NCI-H2196 (cell line): ENCODE results near the gene RAB23.

Experiments used
- DNase-seq: peaks from one replicate; lab custom pipeline; 2025; ENCODE audit not compliant: unreplicated experiment; lab: John Stamatoyannopoulos, UW

The RAB23 gene

GRCh38 chr6:57183336-57183735, 38.8 kb downstream of the RAB23 start:
- no peak for DNase-seq

DNA sequence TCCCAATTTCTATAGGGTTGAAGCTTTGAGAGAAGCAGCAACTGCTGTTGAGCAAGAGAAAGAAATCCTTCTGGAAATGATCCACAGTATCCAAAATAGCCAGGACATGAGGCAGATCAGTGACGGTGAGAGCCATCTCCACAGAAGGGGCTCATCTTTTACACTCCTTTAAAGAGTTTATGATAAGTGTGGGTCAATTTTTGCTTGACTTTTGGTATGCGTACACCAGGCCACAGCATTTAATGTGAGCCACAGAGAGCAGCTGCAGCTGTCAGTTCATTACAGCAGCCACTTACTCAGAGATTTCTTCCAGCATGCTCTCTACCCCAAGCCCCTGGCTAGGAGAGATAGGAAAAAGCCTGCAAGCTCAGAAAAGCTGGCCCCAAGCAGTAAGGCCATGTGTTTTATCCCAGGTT, 40.1 kb downstream of the RAB23 start:
- no peak for DNase-seq

GRCh38 chr6:57180596-57180995, 41.5 kb downstream of the RAB23 start:
- DNase-seq: no peak

DNA sequence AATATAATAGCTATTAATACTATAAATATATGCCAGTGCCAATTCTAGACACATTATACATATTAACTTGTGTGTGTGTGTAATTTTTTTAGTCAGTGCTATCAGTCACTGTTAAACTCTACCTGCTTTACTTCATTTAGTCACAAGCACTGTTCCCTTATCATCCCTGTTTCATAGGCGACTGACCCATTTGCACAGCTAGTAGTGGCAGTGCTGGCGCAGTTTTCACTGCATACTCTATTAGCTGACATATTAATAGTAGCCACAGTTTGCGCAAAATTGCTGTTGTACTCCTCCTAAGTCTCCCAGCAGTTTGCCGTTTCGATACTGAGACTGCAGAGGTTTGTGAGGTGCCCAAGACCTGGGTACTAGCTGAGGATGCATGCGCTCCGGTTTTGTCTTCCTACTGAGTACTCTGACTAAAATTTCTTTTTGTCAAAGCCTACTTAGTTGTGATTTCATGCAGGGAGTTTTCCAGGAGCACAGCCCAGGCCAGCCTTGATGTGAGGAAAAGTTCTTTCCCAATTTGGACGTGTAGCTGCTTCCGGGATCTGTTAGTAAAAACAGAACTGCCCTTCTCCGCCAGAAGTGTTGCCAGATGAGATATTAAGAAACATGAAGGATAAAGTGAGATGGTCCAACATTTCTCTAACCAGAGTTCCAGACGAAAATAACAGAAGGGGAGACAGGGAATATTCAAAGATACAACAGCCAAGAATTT, 44.4 kb downstream of the RAB23 start:
- DNase-seq: no peak

GRCh38 chr6:57174511-57174907, 47.6 kb downstream of the RAB23 start:
- no peak for DNase-seq

DNA sequence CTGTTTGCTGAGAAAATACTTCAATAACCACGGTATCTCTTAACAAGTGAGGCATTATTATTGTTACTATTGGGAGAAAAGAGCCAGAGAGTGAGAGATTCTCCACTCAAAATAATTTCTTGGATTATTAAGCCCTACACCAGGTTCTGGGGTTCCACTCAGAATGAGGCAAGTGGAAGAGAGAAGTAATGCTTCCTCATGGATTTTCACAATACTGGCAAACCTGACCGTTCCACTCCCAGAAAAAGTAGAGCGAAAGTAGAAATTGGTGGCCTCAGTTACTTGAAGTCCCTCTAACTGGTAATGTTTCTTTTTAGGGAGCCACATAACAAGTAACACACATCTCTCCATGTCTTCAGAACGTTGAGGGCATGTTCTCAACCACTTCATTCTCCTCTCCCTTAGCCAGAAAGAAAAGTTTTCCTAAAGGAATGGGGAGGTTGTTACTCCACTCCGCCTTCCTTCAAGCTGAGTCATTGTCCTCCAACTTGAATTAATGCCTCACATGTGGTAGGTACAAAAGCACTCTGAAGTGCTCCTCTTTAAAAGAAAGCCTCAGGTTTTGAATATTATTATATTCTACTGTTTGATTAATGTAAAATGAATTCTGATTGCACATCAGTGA, 48.1 kb downstream of the RAB23 start:
- no peak for DNase-seq

DNA sequence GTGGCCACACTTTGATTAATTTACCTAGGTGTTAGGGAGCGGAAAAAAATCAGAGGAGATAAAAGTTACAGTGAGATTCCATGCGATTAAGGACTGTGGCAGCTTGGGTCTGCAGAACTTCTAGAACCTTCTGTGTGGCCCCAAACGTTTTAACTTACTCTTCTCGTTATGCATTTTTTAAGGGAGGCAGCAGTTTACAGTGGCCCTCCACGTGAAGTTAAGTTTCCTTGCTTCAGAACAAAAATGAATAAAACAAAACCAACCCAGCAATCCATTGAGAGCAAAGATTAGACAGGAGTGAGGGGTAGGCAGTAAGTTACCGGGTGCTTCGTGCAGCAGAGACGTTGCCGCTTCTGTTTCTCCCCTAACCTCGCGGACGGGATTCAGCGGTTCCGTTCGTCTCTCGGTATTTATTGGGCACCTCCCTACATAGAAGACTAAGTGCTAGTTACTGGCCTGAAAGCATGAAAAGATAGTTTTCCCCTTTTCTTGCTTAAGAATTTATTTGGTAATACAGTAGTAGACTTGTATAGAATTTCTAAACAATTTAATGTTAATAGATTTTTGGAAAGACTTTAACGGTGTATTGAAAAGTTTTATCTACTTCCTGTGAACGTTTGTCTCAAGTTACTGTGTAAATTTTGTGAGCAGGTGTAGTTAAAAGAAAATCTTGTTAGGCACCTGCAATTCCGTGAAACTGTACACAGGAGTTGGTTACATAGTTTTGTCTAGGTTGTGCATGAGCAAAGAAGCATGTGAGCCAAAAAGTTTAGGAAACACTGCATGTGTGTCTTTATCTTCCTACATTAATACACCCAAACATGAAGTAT, 48.8 kb downstream of the RAB23 start:
- peak; percentile 37 for DNase-seq

- peak; percentile 78 for DNase-seq
Measured at GRCh38 chr6:57172136-57173055, 49.7 kb downstream of the RAB23 start, which contains the start of gene BAG2. Gene BAG2, plus strand, starts transcription at chr6:57172326. Its CDS starts 372 bp downstream, at chr6:57172698.

DNA sequence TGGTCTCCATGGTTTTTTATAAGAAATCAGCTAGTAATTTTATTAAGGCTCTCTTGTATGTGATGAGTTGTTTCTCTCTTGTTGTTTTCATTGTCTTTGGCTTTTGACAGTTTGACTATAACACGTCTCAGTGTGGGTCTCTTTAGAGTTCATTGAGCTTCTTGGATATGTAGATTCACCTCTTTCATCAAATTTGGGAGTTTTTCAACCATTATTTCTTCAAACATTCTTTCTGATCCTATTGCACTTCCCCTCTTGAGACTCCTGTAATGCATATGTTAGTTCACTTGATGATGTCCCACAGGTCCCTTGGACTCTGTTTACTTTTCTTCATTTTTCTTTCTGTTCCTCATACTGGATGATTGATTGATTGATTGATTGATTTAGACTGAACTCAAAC, 57.0 kb downstream of the RAB23 start:
- no peak for DNase-seq

- DNase-seq: no peak
Measured at GRCh38 chr6:57163956-57164355, 58.2 kb downstream of the RAB23 start.

DNA sequence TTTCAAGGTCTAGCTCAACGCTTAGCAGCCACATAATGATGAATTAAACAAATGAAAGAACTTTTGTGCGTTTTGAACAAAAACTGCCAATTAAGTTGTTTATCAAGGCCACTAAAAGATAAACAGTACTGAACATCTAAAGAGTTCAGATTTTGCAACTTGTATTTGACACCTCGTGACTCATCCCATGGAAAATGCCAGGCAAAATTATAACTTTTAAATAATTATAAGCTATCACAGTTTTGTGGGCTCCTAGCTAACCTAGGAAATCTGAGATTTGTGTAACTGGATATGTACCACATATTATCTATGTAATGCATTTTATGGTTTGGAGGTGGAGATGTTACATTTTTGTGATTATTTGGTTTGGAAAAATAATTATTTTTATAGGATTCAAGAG, 59.6 kb downstream of the RAB23 start:
- DNase-seq: no peak

DNA sequence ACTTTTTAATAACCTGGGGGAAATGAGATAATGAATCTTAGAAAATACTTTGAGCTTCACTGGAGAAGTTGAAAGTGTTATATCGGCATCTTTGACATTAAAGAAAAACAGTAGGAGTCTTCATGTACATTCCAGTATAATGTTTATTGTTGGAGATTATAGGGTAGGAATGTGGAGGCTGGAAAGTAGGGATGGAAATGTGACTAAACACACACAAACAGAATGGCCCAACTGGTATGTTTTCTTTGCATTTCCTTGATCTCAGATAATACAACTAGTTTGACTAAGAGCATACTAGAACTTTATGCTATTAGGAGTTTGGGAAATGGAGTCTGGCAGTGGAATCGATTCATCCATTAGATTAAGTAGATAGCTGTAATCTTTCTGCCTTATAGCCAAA, 60.1 kb downstream of the RAB23 start:
- DNase-seq: no peak

DNA sequence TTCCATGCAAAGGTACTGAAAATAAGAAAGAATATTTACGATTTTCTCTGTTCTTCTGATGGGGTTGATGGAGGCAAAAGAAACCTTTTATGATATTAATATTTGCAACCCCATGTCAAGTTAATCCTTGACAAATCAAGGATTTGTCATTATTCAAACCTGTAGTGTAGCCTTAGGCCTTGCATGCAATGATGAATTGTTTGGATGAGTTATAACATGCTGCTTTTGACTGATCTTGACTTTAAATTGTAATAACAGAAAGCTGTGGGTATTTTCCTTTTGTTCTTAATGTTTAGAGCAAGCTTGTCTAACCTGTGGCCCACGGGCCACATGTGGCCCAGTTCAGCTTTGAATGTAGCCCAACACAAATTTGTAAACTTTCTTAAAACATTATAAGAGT, 63.0 kb downstream of the RAB23 start:
- no peak for DNase-seq

DNA sequence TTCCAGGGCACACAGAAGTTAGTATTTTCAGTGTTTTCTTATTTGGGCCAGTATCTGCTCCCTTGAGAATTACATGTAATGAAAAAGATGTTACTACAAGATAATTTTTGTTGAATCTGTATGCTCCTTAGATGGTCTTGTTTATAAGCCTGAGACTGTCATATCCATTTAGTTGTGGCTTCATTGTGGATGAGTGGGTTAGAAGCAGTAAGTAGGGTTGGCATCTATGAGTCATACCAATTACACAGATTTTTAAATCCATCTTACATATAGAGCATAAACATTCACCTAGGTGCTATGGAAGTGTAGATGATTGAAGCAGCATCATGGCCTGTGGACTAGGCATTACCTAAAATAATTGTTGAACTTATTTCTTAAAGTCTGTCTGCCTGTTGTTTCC, 63.4 kb downstream of the RAB23 start:
- no peak for DNase-seq

- no peak for DNase-seq
Measured at GRCh38 chr6:57147955-57148858, 73.9 kb downstream of the RAB23 start.

- DNase-seq: no peak
Measured at GRCh38 chr6:57147401-57147800, 74.7 kb downstream of the RAB23 start.

- DNase-seq: no peak
Measured at GRCh38 chr6:57143690-57144089, 78.4 kb downstream of the RAB23 start.

DNA sequence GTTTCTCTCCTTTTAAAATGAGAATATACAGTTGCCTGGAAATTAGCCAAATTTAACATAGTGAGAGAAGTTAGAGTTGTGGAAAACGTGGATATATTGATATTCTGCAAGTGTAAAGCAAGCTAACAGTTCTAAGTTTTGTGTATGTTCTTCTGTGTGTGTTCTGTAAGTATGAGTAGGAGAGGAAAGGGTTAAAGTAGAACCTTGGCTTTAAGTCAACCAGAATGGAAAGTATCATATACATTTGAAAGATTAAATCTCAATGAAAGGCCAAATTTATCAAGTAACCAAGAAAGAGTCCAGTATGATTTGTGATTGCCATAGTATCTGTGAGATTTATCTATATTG, 80.0 kb downstream of the RAB23 start:
- no peak for DNase-seq

- DNase-seq: no peak
Measured at GRCh38 chr6:57141451-57142177, 80.5 kb downstream of the RAB23 start.
